Aorta (tissue), 5 donors: Measurements from ENCODE around the gene PAPPA2. TPM values are rescaled to one million over a fixed set of nuclear protein-coding genes. Genes with fewer than 3 reads are reported as not detected.

ENCODE experiments used
- ATAC-seq: fragments of 200-7000 bp; cut with Tn5 transposase; one replicate; pipeline ENCODE4 v1.9.1; 2022; ENCODE audit warnings: moderate library complexity; ENCODE audit not compliant: low FRiP score
- DNase-seq, 2 donors: peaks; one replicate each; pipeline ENCODE4 v3.0.0-alpha.2; 2020
- H3K27ac ChIP-seq, 2 donors: one replicate each; pipeline ENCODE4 v1.5.1; 2013; ENCODE audit warnings: low read length in 2 of 2, mild to moderate bottlenecking in 2 of 2, moderate library complexity in 2 of 2, control low read depth in 1 of 2, inconsistent platforms in 1 of 2, low read depth in 1 of 2
- H3K27me3 ChIP-seq, 2 donors: one replicate each; pipeline ENCODE4 v1.6.1; 2013; ENCODE audit warnings: control low read depth in 1 of 2, low read length in 1 of 2, mild to moderate bottlenecking in 1 of 2, moderate library complexity in 1 of 2; ENCODE audit not compliant: insufficient read depth in 2 of 2, control insufficient read depth in 1 of 2
- H3K36me3 ChIP-seq, 2 donors: one replicate each; pipeline ENCODE4 v1.6.1; 2013; ENCODE audit warnings: control low read depth in 1 of 2, low read length in 1 of 2, mild to moderate bottlenecking in 1 of 2; ENCODE audit not compliant: insufficient read depth in 2 of 2, control insufficient read depth in 1 of 2
- H3K4me1 ChIP-seq, 2 donors: one replicate each; pipeline ENCODE4 v1.6.1; 2013; ENCODE audit warnings: low read length in 2 of 2, control low read depth in 1 of 2, mild to moderate bottlenecking in 1 of 2, moderate library complexity in 1 of 2; ENCODE audit not compliant: insufficient read depth in 2 of 2, control insufficient read depth in 1 of 2
- H3K4me3 ChIP-seq, 2 donors: one replicate each; pipeline ENCODE4 v1.5.1; 2013; ENCODE audit warnings: low read length in 2 of 2, control low read depth in 1 of 2, mild to moderate bottlenecking in 1 of 2
- H3K9me3 ChIP-seq: one replicate; pipeline ENCODE4 v1.6.1; 2013; ENCODE audit warnings: mild to moderate bottlenecking, low read length; ENCODE audit not compliant: control insufficient read depth
- WGBS, 2 donors: extraction: QIAGEN DNeasy Blood & Tissue Kit; methylation state at CpG; one replicate each; pipeline ENCODE4 v1.1.7; 2013; 5-methylcytosine and 5-hydroxymethylcytosine counted together
- intact Hi-C, 2 donors: fragments of 100-400 bp; cut with DNase I; formaldehyde crosslinking; loops; one replicate each; pipeline versions ENCODE4 v1.14.2 to v1.15.0; 2022
- polyA plus RNA-seq, 2 donors: library from polyadenylated mRNA; stranded (reverse); fragments of 200-250 nt; gene quantifications; one replicate each; pipeline ENCODE4 v1.2.3, GENCODE V29; 2013
- total RNA-seq, 2 donors: library from RNA; stranded (reverse); fragmentation: NEBNext Ultra II Directional; extraction: Animal tissue kit (Norgen Biotek cat#: 25700); gene quantifications; one replicate each; pipeline ENCODE4 v1.2.1, GENCODE V29; 2021
- donor health status: healthy with polysubstance abuse.
- donor health status: Bipolar disorder and iron deficiency.
- donor health status: DM: no; HTN: no; CAD: no.
- donor health status: DM: no; HTN: no; CAD: no.
- donor health status: DM: yes; HTN: yes; CAD: no.

Gene PAPPA2
- total and polyA plus RNA-seq, 4 donors: 3.5 to 4.3 TPM; not detected in 2

DNA sequence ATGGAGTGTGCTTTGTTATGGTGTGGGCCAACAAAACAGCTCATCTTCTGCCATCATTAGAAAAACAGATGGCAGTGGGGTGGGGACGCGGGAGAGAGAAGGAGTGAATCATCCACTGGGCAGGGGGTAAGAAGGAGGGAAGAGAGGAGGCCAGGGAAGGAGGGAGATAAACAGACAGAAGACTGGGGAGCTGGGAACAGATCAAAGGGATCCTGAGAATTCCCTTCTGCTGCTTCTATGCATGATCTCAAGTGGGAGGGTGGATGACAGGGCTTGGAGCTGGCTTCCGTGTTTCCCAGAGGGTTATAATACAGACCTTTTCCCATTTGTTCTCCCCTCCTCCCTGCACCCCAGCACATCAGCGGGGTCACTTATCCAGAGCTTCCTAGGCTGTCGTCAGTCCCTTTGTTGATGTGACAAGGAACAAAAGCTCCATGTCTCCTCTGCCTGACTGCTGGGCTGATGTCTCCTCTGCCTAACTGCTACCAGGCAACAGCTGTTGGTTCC, 338.6 kb downstream of the PAPPA2 start:
- WGBS, 2 donors: 41 to 42% methylated on average over 4 to 5 of the region's 5 CpGs
- no peak overlapping the region for H3K27ac ChIP-seq

DNA sequence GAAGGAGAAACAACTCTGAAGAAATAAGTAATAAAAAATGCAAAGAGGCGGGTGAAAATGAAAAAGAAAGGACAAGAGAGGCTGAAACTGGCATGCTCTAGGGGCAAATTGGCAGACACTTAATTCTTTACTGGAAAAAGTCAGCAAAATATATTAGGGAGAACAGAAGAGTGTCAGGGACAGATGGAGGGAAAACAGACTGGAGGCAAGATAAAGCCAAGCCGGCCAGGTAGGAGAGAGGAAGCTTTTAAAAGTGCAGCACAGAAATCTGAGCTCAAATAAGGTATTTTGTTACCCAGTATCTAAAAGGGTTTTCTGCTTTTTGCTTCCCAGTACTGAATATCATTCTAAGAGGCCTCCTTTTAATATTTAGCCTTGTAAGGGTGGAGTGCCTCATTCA, 339.3 kb downstream of the PAPPA2 start:
- Histone ChIP-seq H3K9me3 (peaks cover 2% of the 10 kb centered on the region), H3K36me3 (no peaks in the 10 kb centered on the region), H3K27me3 (no peaks in the 10 kb centered on the region), H3K27ac (no peak overlapping the region), H3K4me1 (no peaks in the 10 kb centered on the region), H3K4me3 (no peak overlapping the region)
- ATAC-seq (no peak), DNase-seq (no peak)
- 33 to 35% methylated on average over 2 of the region's 2 CpGs for WGBS, 2 donors
- intact Hi-C loops: no loop called here

More for the DNA sequence above, 338.6 kb downstream of the PAPPA2 start:
- Histone ChIP-seq H3K36me3 (no peaks in the 10 kb centered on the region), H3K4me1 (no peaks in the 10 kb centered on the region), H3K9me3 (peaks cover 2% of the 10 kb centered on the region), H3K4me3 (no peak overlapping the region), H3K27me3 (no peaks in the 10 kb centered on the region)
- DNase-seq (no peak), ATAC-seq (peak; percentile 45)
- intact Hi-C loops: no loop called here

- H3K27me3 ChIP-seq: no peaks in the 10 kb centered on the region
- intact Hi-C loops: no loop called here
- H3K27ac ChIP-seq: no peak overlapping the region
- H3K4me1 ChIP-seq: no peaks in the 10 kb centered on the region
- ATAC-seq: no peak
- peaks cover 2% of the 10 kb centered on the region for H3K9me3 ChIP-seq
- 61 to 79% methylated on average over 5 of the region's 5 CpGs for WGBS, 2 donors
- no peaks in the 10 kb centered on the region for H3K36me3 ChIP-seq
- no peak for DNase-seq
- H3K4me3 ChIP-seq: no peak overlapping the region
Measured at GRCh38 chr1:176803042-176803441, 340.1 kb downstream of the PAPPA2 start.

DNA sequence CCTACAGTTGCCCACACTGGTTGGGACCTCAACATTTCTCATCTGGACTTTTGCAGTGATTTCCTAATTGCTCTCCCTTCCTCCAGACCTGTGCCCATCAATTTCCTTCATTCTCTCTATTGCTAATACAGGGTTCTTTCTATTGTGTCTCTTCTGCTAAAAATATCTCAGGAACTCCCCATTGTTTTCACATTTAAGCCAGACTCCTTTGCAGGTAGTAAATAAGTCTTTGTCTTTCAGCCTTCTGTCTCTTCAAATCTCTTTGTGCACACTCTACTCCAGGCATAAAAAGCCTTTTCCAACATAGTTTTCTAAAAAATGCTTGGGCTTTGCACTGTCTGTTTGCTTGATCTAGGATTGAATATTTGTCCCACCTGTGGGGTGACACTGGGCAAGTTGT, 340.6 kb downstream of the PAPPA2 start:
- ATAC-seq: no peak
- intact Hi-C loops: no loop called here

GRCh38 chr1:176809292-176809691, 346.3 kb downstream of the PAPPA2 start:
- WGBS, 2 donors: 95 to 98% methylated on average over 2 of the region's 2 CpGs
- ATAC-seq: no peak
- intact Hi-C loops: no loop called here

More for the DNA sequence above, 340.6 kb downstream of the PAPPA2 start:
- Histone ChIP-seq H3K9me3 (peaks cover 2% of the 10 kb centered on the region), H3K4me3 (no peak overlapping the region), H3K27me3 (no peaks in the 10 kb centered on the region), H3K4me1 (no peaks in the 10 kb centered on the region), H3K27ac (no peak overlapping the region), H3K36me3 (no peaks in the 10 kb centered on the region)
- no peak for DNase-seq

DNA sequence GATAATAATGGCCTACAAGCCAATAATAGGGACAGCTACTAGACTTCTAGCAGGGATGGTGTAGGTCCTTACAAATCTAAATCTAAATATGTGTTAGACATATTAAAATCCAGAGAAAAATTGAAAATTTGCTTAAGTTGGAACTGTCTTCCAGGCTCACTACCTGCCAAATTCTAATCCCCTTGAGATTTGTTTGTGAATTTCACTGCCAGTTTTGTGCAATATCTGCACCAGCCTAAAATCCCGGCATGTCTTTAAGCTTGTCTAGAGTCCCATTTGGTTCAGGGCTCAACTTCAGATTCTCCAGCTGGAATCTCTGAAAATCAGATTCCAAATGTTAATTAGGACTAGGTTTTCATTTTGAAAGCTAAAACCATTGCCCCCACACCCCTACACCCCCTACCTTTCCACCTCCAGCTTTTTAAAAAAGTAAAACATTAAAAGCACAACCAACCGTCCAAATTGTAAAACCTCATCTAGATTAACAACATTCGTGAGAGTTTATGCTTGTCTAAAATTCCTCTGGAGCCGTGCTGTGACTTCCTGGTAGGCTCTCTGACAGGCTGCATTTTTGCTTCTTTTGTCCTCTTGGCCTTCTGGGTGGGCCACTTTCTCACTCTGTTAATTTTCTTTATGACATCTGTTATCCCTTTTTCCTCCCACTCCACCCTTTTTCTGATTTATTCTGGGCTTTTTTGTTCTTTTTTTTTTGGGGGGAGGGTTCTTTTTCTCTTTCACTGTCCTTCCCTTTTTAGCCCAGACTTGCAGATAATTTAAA, 348.7 kb downstream of the PAPPA2 start:
- intact Hi-C loops: no loop called here
- no peaks in the 10 kb centered on the region for H3K27me3 ChIP-seq

More at GRCh38 chr1:176809292-176809691, 346.3 kb downstream of the PAPPA2 start:
- H3K36me3 ChIP-seq: no peaks in the 10 kb centered on the region
- no peaks in the 10 kb centered on the region for H3K4me1 ChIP-seq
- no peaks in the 10 kb centered on the region for H3K9me3 ChIP-seq
- H3K27ac ChIP-seq: no peak overlapping the region
- no peak overlapping the region for H3K4me3 ChIP-seq
- DNase-seq: no peak
- H3K27me3 ChIP-seq: no peaks in the 10 kb centered on the region

GRCh38 chr1:176815621-176816020, 352.6 kb downstream of the PAPPA2 start:
- WGBS, 2 donors: 85 to 89% methylated on average over 6 of the region's 6 CpGs
- no peak for ATAC-seq
- H3K27me3 ChIP-seq: no peaks in the 10 kb centered on the region
- no peak overlapping the region for H3K27ac ChIP-seq
- H3K4me1 ChIP-seq: no peaks in the 10 kb centered on the region
- no peaks in the 10 kb centered on the region for H3K9me3 ChIP-seq
- H3K36me3 ChIP-seq: no peaks in the 10 kb centered on the region
- no peak overlapping the region for H3K4me3 ChIP-seq
- DNase-seq: no peak
- intact Hi-C loops: no loop called here

More for the DNA sequence above, 348.7 kb downstream of the PAPPA2 start:
- WGBS, 2 donors: 6 to 9% methylated on average over 4 of the region's 4 CpGs
- Histone ChIP-seq H3K9me3 (no peaks in the 10 kb centered on the region), H3K36me3 (no peaks in the 10 kb centered on the region), H3K4me3 (no peak overlapping the region), H3K4me1 (no peaks in the 10 kb centered on the region), H3K27ac (no peak overlapping the region)
- DNase-seq: no peak
- no peak for ATAC-seq

- Histone ChIP-seq H3K27ac (no peak overlapping the region), H3K36me3 (no peaks in the 10 kb centered on the region), H3K4me1 (no peaks in the 10 kb centered on the region), H3K4me3 (no peak overlapping the region), H3K27me3 (no peaks in the 10 kb centered on the region), H3K9me3 (no peaks in the 10 kb centered on the region)
- intact Hi-C loops: no loop called here
- DNase-seq (no peak), ATAC-seq (no peak)
- 86 to 88% methylated on average over 3 of the region's 3 CpGs for WGBS, 2 donors
Measured at GRCh38 chr1:176816232-176816631, 353.3 kb downstream of the PAPPA2 start.

- Histone ChIP-seq H3K36me3 (no peaks in the 10 kb centered on the region), H3K4me3 (no peak overlapping the region), H3K27me3 (no peaks in the 10 kb centered on the region), H3K27ac (no peak overlapping the region), H3K4me1 (no peaks in the 10 kb centered on the region), H3K9me3 (no peaks in the 10 kb centered on the region)
- ATAC-seq (no peak), DNase-seq (no peak)
- 53 to 57% methylated on average over 5 of the region's 5 CpGs for WGBS, 2 donors
- intact Hi-C loops: no loop called here
Measured at GRCh38 chr1:176820391-176821031, 357.5 kb downstream of the PAPPA2 start.
